HepG2 (cell line): ENCODE results near the gene PEAK3. TPM values are rescaled to one million over a fixed set of nuclear protein-coding genes. Genes with fewer than 3 reads are reported as not detected.

Source experiments
- BATF2 ChIP-seq: sonication (generic); formaldehyde crosslinking; IDR thresholded peaks from 2 replicates; pipeline ENCODE4 v1.8.0; 2022; ENCODE audit warnings: mild to moderate bottlenecking, missing genetic modification reagents, moderate library complexity
- GZF1 ChIP-seq: sonication (generic); formaldehyde crosslinking; IDR thresholded peaks from 2 replicates; pipeline ENCODE4 v1.5.1; 2020; ENCODE audit warnings: mild to moderate bottlenecking, missing genetic modification reagents
- JUNB ChIP-seq: sonication (generic); formaldehyde crosslinking; IDR thresholded peaks from 2 replicates; pipeline ENCODE4 v1.8.0; 2022; ENCODE audit warnings: missing genetic modification reagents, mild to moderate bottlenecking, borderline replicate concordance
- MTA1 ChIP-seq: sonication (generic); formaldehyde crosslinking; IDR thresholded peaks from 2 replicates; pipeline ENCODE4 v1.4.0; 2020; ENCODE audit warnings: missing genetic modification reagents, mild to moderate bottlenecking, borderline replicate concordance
- NFATC3 ChIP-seq: sonication (generic); formaldehyde crosslinking; IDR thresholded peaks from 2 replicates; pipeline ENCODE4 v1.5.1; 2020; ENCODE audit warnings: mild to moderate bottlenecking, missing genetic modification reagents
- RBM22 ChIP-seq: fragments of 200-400 bp; formaldehyde crosslinking; optimal IDR thresholded peaks from 2 replicates; pipeline ENCODE3; 2017; ENCODE audit warnings: mild to moderate bottlenecking, low read length, moderate library complexity
- RELA ChIP-seq: sonication (generic); formaldehyde crosslinking; IDR thresholded peaks from 2 replicates; pipeline ENCODE4 v1.4.0; 2020; ENCODE audit warnings: missing genetic modification reagents
- SCMH1 ChIP-seq: sonication (generic); formaldehyde crosslinking; IDR thresholded peaks from 2 replicates; pipeline ENCODE4 v1.9.0; 2021; ENCODE audit warnings: missing genetic modification reagents, mild to moderate bottlenecking, borderline replicate concordance
- ZBTB2 ChIP-seq: sonication (generic); formaldehyde crosslinking; IDR thresholded peaks from 2 replicates; pipeline ENCODE4 v1.8.0; 2022; ENCODE audit warnings: low read depth, missing genetic modification reagents
- ZFP1 ChIP-seq: IDR thresholded peaks from 2 replicates; pipeline ENCODE4 v1.6.1; 2016
- ZKSCAN1 ChIP-seq: fragments of 150-350 bp; IDR thresholded peaks from 2 replicates; pipeline ENCODE4 v1.6.1; 2014; ENCODE audit warnings: low read length
- ZKSCAN8 ChIP-seq: IDR thresholded peaks from 2 replicates; pipeline ENCODE4 v1.6.1; 2016; ENCODE audit warnings: borderline replicate concordance, missing genetic modification reagents, missing compliant biosample characterization
- ZMYM4 ChIP-seq: sonication (generic); formaldehyde crosslinking; IDR thresholded peaks from 2 replicates; pipeline ENCODE4 v1.8.1; 2023; ENCODE audit warnings: mild to moderate bottlenecking, missing genetic modification reagents
- ZNF10 ChIP-seq: sonication (generic); formaldehyde crosslinking; IDR thresholded peaks from 2 replicates; pipeline ENCODE4 v1.4.0; 2020; ENCODE audit warnings: mild to moderate bottlenecking, low read depth, missing genetic modification reagents, borderline replicate concordance
- ZNF253 ChIP-seq: sonication (generic); formaldehyde crosslinking; IDR thresholded peaks from 2 replicates; pipeline ENCODE4 v1.8.0; 2022; ENCODE audit warnings: mild to moderate bottlenecking, missing genetic modification reagents, borderline replicate concordance
- ZNF335 ChIP-seq: sonication (generic); formaldehyde crosslinking; IDR thresholded peaks from 2 replicates; pipeline ENCODE4 v1.4.0; 2020; ENCODE audit warnings: missing genetic modification reagents
- ZNF431 ChIP-seq: sonication (generic); formaldehyde crosslinking; IDR thresholded peaks from 2 replicates; pipeline ENCODE4 v1.9.0; 2022; ENCODE audit warnings: missing genetic modification reagents, low read depth, mild to moderate bottlenecking, borderline replicate concordance
- ZNF639 ChIP-seq: conservative IDR thresholded peaks from 2 replicates; pipeline ENCODE4 v1.6.1; 2018; ENCODE audit warnings: missing genetic modification reagents
- ZNF678 ChIP-seq: sonication (generic); formaldehyde crosslinking; IDR thresholded peaks from 2 replicates; pipeline ENCODE4 v1.4.0; 2020; ENCODE audit warnings: mild to moderate bottlenecking, missing genetic modification reagents
- ZNF792 ChIP-seq: IDR thresholded peaks from 2 replicates; pipeline ENCODE4 v1.6.1; 2016
- ZSCAN30 ChIP-seq: sonication (generic); formaldehyde crosslinking; IDR thresholded peaks from 2 replicates; pipeline ENCODE4 v1.5.0; 2020; ENCODE audit warnings: mild to moderate bottlenecking, missing genetic modification reagents
- ZSCAN31 ChIP-seq: sonication (generic); formaldehyde crosslinking; IDR thresholded peaks from 2 replicates; pipeline ENCODE4 v1.5.0; 2020; ENCODE audit warnings: low read depth, mild to moderate bottlenecking, missing genetic modification reagents
- polyA plus RNA-seq, 8 experiments: library from polyadenylated mRNA; depleted of rRNA in 3 of 8; stranded (reverse) in 7 of 8; unstranded in 1 of 8; fragments of >200 nt; fragmentation: Illumina TruSeq in 4 of 8; extraction: Trizol in 4 of 8; gene quantifications; 2 replicates each; pipeline versions ENCODE4 v1.2.1 to v1.2.3, GENCODE V29; 2011 to 2016; ENCODE audit warnings: low read depth in 4 of 8, missing spikeins in 1 of 8, mixed read lengths in 1 of 8; ENCODE audit not compliant: insufficient read depth in 1 of 8
- total RNA-seq, 5 experiments: library from RNA; depleted of rRNA; stranded (reverse); fragments of >200 nt; fragmentation: Illumina TruSeq; extraction: Trizol; gene quantifications; 2 replicates each; pipeline ENCODE4 v1.2.3, GENCODE V29; 2016; ENCODE audit warnings: low read depth in 1 of 5
- TF ChIP-seq, protein P1 (sequence below): sonication (generic); formaldehyde crosslinking; IDR thresholded peaks from 2 replicates; pipeline ENCODE4 v1.5.0; 2020; ENCODE audit warnings: missing genetic modification reagents
- TF ChIP-seq, protein P2 (sequence below): sonication (generic); formaldehyde crosslinking; IDR thresholded peaks from 2 replicates; pipeline ENCODE4 v1.5.1; 2020; ENCODE audit warnings: mild to moderate bottlenecking, moderate library complexity, missing genetic modification reagents

PEAK3 gene
- total and polyA plus RNA-seq, 2 of the 13 experiments (the other 11 are each of a cell fraction or from before 2014, with no cell fraction given), result not detected

GRCh38 chr19:2236314-2237050 is 45.5 kb downstream of the PEAK3 start, which contains the start of the genes PLEKHJ1 and SF3A2 (continued):
- TF ChIP-seq, protein P1, sequence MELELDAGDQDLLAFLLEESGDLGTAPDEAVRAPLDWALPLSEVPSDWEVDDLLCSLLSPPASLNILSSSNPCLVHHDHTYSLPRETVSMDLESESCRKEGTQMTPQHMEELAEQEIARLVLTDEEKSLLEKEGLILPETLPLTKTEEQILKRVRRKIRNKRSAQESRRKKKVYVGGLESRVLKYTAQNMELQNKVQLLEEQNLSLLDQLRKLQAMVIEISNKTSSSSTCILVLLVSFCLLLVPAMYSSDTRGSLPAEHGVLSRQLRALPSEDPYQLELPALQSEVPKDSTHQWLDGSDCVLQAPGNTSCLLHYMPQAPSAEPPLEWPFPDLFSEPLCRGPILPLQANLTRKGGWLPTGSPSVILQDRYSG (CRISPR knock-in tag), result no peak; the same call in 1 of the 2 replicates
- TF ChIP-seq SCMH1 (no peak), GZF1 (peak; percentile 77; the same call in 1 of the 2 replicates), JUNB (peak; percentile 84; the same call in 1 of the 2 replicates), ZNF431 (CRISPR knock-in tag) (peak; percentile 33; the same call in 1 of the 2 replicates), ZKSCAN1 (no peak), ZNF253 (CRISPR knock-in tag) (peak; percentile 86), ZBTB2 (peak; percentile 96), ZNF639 (CRISPR knock-in tag) (peak; percentile 97), ZNF335 (CRISPR knock-in tag) (peak; percentile 91; the same call in 1 of the 2 replicates), ZSCAN31 (no peak; the same call in 1 of the 2 replicates), NFATC3 (CRISPR knock-in tag) (peak; percentile 99), ZNF10 (CRISPR knock-in tag) (no peak), ZMYM4 (CRISPR knock-in tag) (peak; percentile 84), MTA1 (CRISPR knock-in tag) (peak; percentile 55; the same call in 1 of the 2 replicates), ZNF792 (CRISPR knock-in tag) (peak; percentile 88), RBM22 (no peak), ZSCAN30 (CRISPR knock-in tag) (peak; percentile 88), ZFP1 (CRISPR knock-in tag) (peak; percentile 91), ZKSCAN8 (peak; percentile 82; the same call in 1 of the 2 replicates), RELA (peak; percentile 27; the same call in 1 of the 2 replicates), ZNF678 (CRISPR knock-in tag) (peak; percentile 93), BATF2 (CRISPR knock-in tag) (peak; percentile 95)
- TF ChIP-seq, protein P2, sequence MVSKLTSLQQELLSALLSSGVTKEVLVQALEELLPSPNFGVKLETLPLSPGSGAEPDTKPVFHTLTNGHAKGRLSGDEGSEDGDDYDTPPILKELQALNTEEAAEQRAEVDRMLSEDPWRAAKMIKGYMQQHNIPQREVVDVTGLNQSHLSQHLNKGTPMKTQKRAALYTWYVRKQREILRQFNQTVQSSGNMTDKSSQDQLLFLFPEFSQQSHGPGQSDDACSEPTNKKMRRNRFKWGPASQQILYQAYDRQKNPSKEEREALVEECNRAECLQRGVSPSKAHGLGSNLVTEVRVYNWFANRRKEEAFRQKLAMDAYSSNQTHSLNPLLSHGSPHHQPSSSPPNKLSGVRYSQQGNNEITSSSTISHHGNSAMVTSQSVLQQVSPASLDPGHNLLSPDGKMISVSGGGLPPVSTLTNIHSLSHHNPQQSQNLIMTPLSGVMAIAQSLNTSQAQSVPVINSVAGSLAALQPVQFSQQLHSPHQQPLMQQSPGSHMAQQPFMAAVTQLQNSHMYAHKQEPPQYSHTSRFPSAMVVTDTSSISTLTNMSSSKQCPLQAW, result peak; percentile 94
